ENCODE data around the gene BFSP2.

DNA sequence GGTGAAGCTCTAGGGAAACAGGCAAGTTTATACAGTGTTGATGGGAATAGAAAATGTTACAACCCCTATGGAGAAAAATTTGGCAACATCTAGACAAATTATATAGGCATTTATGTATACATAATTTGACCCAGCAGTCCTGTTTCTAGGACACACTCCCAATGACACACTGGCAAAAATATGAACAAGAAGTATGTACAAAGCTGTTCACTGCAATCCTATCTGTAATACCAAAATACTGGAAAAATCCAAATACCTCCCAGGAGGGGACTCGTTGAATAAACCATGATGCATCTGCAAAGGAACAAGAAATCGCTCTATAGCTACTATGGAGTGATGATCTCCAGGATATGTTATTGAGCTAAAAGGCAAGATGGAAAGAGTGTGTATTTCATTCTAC is 8.5 kb downstream of the BFSP2 start:
- TF ChIP-seq EZH2phosphoT487 (IDR thresholded peaks at IDR 0.05; ENCODE audit: insufficient read depth, low read depth) (no peak), EZH2 (IDR thresholded peaks at IDR 0.05; ENCODE audit: insufficient read depth, poor library complexity, severe bottlenecking) (no peak)

Measured in GM23248 (cell line).